ENCODE data around the gene IDH3G. TPM values are rescaled to one million over a fixed set of nuclear protein-coding genes. Genes with fewer than 3 reads are reported as not detected.

Gene IDH3G
- total and polyA plus RNA-seq, 3 donors from 2014 or later = 52.4 to 83.1 (median 74.9) TPM

GRCh38 chrX:153786669-153787068 is 7.5 kb downstream of the IDH3G start:
- 85% methylated on average over 4 to 14 of the region's 15 CpGs for WGBS, 2 donors
- Histone ChIP-seq H3K4me1 (no peaks in the 10 kb centered on the region), H3K4me3 (no peak overlapping the region), H3K27me3 (no peaks in the 10 kb centered on the region), H3K27ac (no peak overlapping the region), H3K36me3 (ENCODE audit: low read depth, missing control alignments) (no peaks in the 10 kb centered on the region), H3K9me3 (no peaks in the 10 kb centered on the region)
- no peak for TF ChIP-seq POLR2A (IDR thresholded peaks at IDR 0.05)
- DNase-seq = no peak
- intact Hi-C loops (cut with DNase I; ENCODE audit: low total_unique reads) = no loop called here

GRCh38 chrX:153784325-153784967 is 9.7 kb downstream of the IDH3G start:
- Histone ChIP-seq H3K27ac (no peak overlapping the region), H3K27me3 (no peaks in the 10 kb centered on the region), H3K9me3 (no peaks in the 10 kb centered on the region), H3K36me3 (ENCODE audit: low read depth, missing control alignments) (no peaks in the 10 kb centered on the region), H3K4me1 (no peaks in the 10 kb centered on the region), H3K4me3 (no peak overlapping the region)
- intact Hi-C loops (cut with DNase I; ENCODE audit: low total_unique reads) = no loop called here
- TF ChIP-seq POLR2A (IDR thresholded peaks at IDR 0.05) = no peak
- TF ChIP-seq CTCF (IDR thresholded peaks at IDR 0.05) = no peak
- WGBS, 2 donors = 89 to 94% methylated on average over 5 to 8 of the region's 27 CpGs
- DNase-seq = no peak

GRCh38 chrX:153783378-153784013 is 10.7 kb downstream of the IDH3G start:
- H3K27ac ChIP-seq = no peak overlapping the region
- no peaks in the 10 kb centered on the region for H3K4me1 ChIP-seq
- intact Hi-C loops (cut with DNase I; ENCODE audit: low total_unique reads) = no loop called here
- no peak overlapping the region for H3K4me3 ChIP-seq
- 75% methylated on average over 11 to 12 of the region's 24 CpGs for WGBS, 2 donors
- H3K36me3 ChIP-seq (ENCODE audit: low read depth, missing control alignments) = no peaks in the 10 kb centered on the region
- no peaks in the 10 kb centered on the region for H3K9me3 ChIP-seq
- TF ChIP-seq POLR2A (IDR thresholded peaks at IDR 0.05) (no peak), CTCF (IDR thresholded peaks at IDR 0.05) (no peak)
- no peaks in the 10 kb centered on the region for H3K27me3 ChIP-seq
- DNase-seq = no peak

GRCh38 chrX:153782871-153783270 is 11.3 kb downstream of the IDH3G start:
- Histone ChIP-seq H3K4me1 (no peaks in the 10 kb centered on the region), H3K4me3 (no peak overlapping the region), H3K9me3 (no peaks in the 10 kb centered on the region), H3K27ac (no peak overlapping the region), H3K27me3 (no peaks in the 10 kb centered on the region), H3K36me3 (ENCODE audit: low read depth, missing control alignments) (no peaks in the 10 kb centered on the region)
- WGBS, 2 donors = 93% methylated on average over 9 of the region's 14 CpGs; no CpG with 5 or more reads in 1 of the 2 donors
- no peak for TF ChIP-seq CTCF (IDR thresholded peaks at IDR 0.05)
- TF ChIP-seq POLR2A (IDR thresholded peaks at IDR 0.05) = no peak
- no peak for DNase-seq
- intact Hi-C loops (cut with DNase I; ENCODE audit: low total_unique reads) = no loop called here

- H3K27me3 ChIP-seq = no peaks in the 10 kb centered on the region
- no peak for DNase-seq
- intact Hi-C loops (cut with DNase I; ENCODE audit: low total_unique reads) = no loop called here
- 75% methylated on average over 7 of the region's 11 CpGs; no CpG with 5 or more reads in 1 of the 2 donors for WGBS, 2 donors
- H3K9me3 ChIP-seq = no peaks in the 10 kb centered on the region
- no peak overlapping the region for H3K27ac ChIP-seq
- no peaks in the 10 kb centered on the region for H3K36me3 ChIP-seq (ENCODE audit: low read depth, missing control alignments)
- H3K4me1 ChIP-seq = no peaks in the 10 kb centered on the region
- TF ChIP-seq POLR2A (IDR thresholded peaks at IDR 0.05) = no peak
- no peak for TF ChIP-seq CTCF (IDR thresholded peaks at IDR 0.05)
- H3K4me3 ChIP-seq = no peak overlapping the region
Measured at GRCh38 chrX:153782313-153782712, 11.9 kb downstream of the IDH3G start.

All from testis (tissue), 3 donors.